ENCODE results near the gene DDX3Y. TPM values are rescaled to one million over a fixed set of nuclear protein-coding genes. Genes with fewer than 3 reads are reported as not detected.

Gene DDX3Y
- polyA plus RNA-seq, 4 donors: 18.1 to 80.8 (median 24.4) TPM; not detected in 1

GRCh38 chrY:12928043-12928442, 23.4 kb downstream of the DDX3Y start:
- Histone ChIP-seq H3K4me1 (ENCODE audit: control insufficient read depth in 3 of 3, insufficient read depth in 2 of 3, low read depth in 1 of 3, low read length in 2 of 3) (no peaks in the 10 kb centered on the region), H3K36me3 (ENCODE audit: control insufficient read depth in 3 of 3, insufficient read depth in 2 of 3, low read depth in 1 of 3, low read length in 3 of 3) (no peaks in the 10 kb centered on the region), H3K27ac (ENCODE audit: low read depth in 1 of 3, low read length in 2 of 3) (no peak overlapping the region), H3K9me3 (ENCODE audit: control insufficient read depth in 2 of 2, insufficient read depth in 1 of 2, low read depth in 1 of 2, low read length in 1 of 2) (no peaks in the 10 kb centered on the region), H3K4me3 (ENCODE audit: low read depth in 1 of 3, low read length in 3 of 3) (no peak overlapping the region), H3K27me3 (ENCODE audit: control insufficient read depth in 3 of 3, insufficient read depth in 3 of 3, low read length in 3 of 3) (no peaks in the 10 kb centered on the region)
- DNase-seq (peak; percentile 1 to 5), FAIRE-seq (no peak)
- 34 to 62% methylated on average over 3 of the region's 3 CpGs; no CpG with 5 or more reads in 1 of the 3 donors for WGBS, 3 donors

GRCh38 chrY:12941725-12942687, 37.3 kb downstream of the DDX3Y start:
- Histone ChIP-seq H3K4me3 (ENCODE audit: low read depth in 1 of 3, low read length in 3 of 3) (no peak overlapping the region), H3K36me3 (ENCODE audit: control insufficient read depth in 3 of 3, insufficient read depth in 2 of 3, low read depth in 1 of 3, low read length in 3 of 3) (no peaks in the 10 kb centered on the region), H3K27ac (ENCODE audit: low read depth in 1 of 3, low read length in 2 of 3) (no peak overlapping the region), H3K9me3 (ENCODE audit: control insufficient read depth in 2 of 2, insufficient read depth in 1 of 2, low read depth in 1 of 2, low read length in 1 of 2) (no peaks in the 10 kb centered on the region), H3K4me1 (ENCODE audit: control insufficient read depth in 3 of 3, insufficient read depth in 2 of 3, low read depth in 1 of 3, low read length in 2 of 3) (no peaks in the 10 kb centered on the region), H3K27me3 (ENCODE audit: control insufficient read depth in 3 of 3, insufficient read depth in 3 of 3, low read length in 3 of 3) (no peaks in the 10 kb centered on the region)
- DNase-seq (no peak), FAIRE-seq (no peak)
- WGBS, 3 donors: 85 to 87% methylated on average over 5 of the region's 5 CpGs; no CpG with 5 or more reads in 1 of the 3 donors

Other genes starting within 250 kb of the DDX3Y start
- 10 to 100 TPM in 1 of 4 donors, 1 to 10 TPM in 2, not detected in 1; 2.0 to 34.5 (median 8.3) TPM for gene USP9Y, start 203.6 kb upstream of the DDX3Y start, polyA plus RNA-seq

Data from small intestine (tissue), 7 donors.